Hepatocyte (in vitro differentiated cells): ENCODE results near the gene CBL.

ENCODE experiments used
- CTCF ChIP-seq: fragments of 200-600 bp; sonication (generic); IDR thresholded peaks from 2 replicates; pipeline ENCODE4 v1.5.1; 2016; ENCODE audit warnings: antibody characterized with exemption, mild to moderate bottlenecking; ENCODE audit not compliant: poor library complexity
- EZH2 ChIP-seq: fragments of 200-600 bp; sonication (generic); IDR thresholded peaks from 2 replicates; pipeline ENCODE4 v1.6.1; 2016; ENCODE audit warnings: antibody characterized with exemption, mild to moderate bottlenecking, borderline replicate concordance

GRCh38 chr11:119205080-119205479 is 1.1 kb upstream of the CBL start:
- no peak for TF ChIP-seq CTCF
- TF ChIP-seq EZH2 = no peak
